Ascending aorta (tissue), 2 donors: ENCODE measurements around the gene CYBA. TPM values are rescaled to one million over a fixed set of nuclear protein-coding genes. Genes with fewer than 3 reads are reported as not detected.

Experiments used
- DNase-seq, 2 donors: peaks; one replicate each; pipeline ENCODE4 v3.0.0-alpha.2; 2019; ENCODE audit warnings: low spot score in 2 of 2
- H3K27ac ChIP-seq, 2 donors: fragments of 200-600 bp; sonication (generic); one replicate each; pipeline ENCODE4 v1.5.1; 2016 to 2017; ENCODE audit warnings: mild to moderate bottlenecking in 1 of 2
- H3K27me3 ChIP-seq: fragments of 200-600 bp; sonication (generic); one replicate; pipeline ENCODE4 v1.5.1; 2017
- H3K36me3 ChIP-seq, 2 donors: fragments of 200-600 bp; sonication (generic); one replicate each; pipeline ENCODE4 v1.5.1; 2016
- H3K4me1 ChIP-seq, 2 donors: fragments of 200-600 bp; sonication (generic); one replicate each; pipeline ENCODE4 v1.5.1; 2016 to 2017; ENCODE audit warnings: mild to moderate bottlenecking in 1 of 2
- H3K4me3 ChIP-seq, 2 donors: fragments of 200-600 bp; sonication (generic); one replicate each; pipeline ENCODE4 v1.5.1; 2016 to 2017; ENCODE audit warnings: mild to moderate bottlenecking in 1 of 2
- H3K9me3 ChIP-seq, 2 donors: fragments of 200-600 bp; sonication (generic); one replicate each; pipeline ENCODE4 v1.5.1; 2016
- CTCF ChIP-seq, 3 experiments: fragments of 200-600 bp in 2 of 3; fragments of 450-650 bp in 1 of 3; sonication (generic) in 2 of 3; IDR thresholded peaks; one replicate each; pipeline ENCODE4 v1.5.1; 2016 to 2019; ENCODE audit warnings: antibody characterized with exemption in 3 of 3, mild to moderate bottlenecking in 1 of 3, moderate library complexity in 1 of 3
- intact Hi-C: fragments of 100-400 bp; cut with DNase I; formaldehyde crosslinking; loops from one replicate; pipeline ENCODE4 v1.15.1; 2023
- total RNA-seq: library from RNA; depleted of rRNA; stranded (reverse); fragments of >200 nt; gene quantifications from one replicate; pipeline ENCODE4 v1.1.0, GENCODE V29; 2016

Gene CYBA
- total RNA-seq, 1 donor from 2014 or later = 361 TPM

DNA sequence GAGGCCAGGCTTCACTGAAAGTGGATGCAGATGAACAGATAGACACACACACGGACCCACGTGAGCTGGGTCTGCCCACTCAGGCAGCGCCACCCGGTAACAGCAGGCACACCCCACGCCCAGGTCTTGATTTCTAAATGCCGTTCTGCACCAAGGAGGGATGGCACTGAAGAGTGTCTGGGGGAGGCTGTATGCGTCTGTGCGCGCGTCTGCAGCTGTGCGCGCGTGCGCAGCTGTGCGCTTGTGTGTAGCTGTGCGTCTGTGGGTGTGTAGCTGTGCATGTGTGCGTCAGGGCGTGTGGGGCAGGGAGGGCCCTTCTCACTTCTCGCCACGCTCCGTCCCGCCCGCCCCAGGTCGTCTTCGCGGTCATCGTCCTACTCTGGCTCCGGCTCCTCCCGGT is 28.0 kb downstream of the CYBA start:
- H3K27ac ChIP-seq = no peak overlapping the region
- intact Hi-C loops = no loop called here
- H3K4me3 ChIP-seq = no peak overlapping the region
- no peaks in the 10 kb centered on the region for H3K4me1 ChIP-seq
- peaks cover 58 to 74% of the 10 kb centered on the region in 2 donors for H3K36me3 ChIP-seq
- H3K27me3 ChIP-seq = no peaks in the 10 kb centered on the region
- no peak for DNase-seq
- no peak for TF ChIP-seq CTCF (IDR thresholded peaks at IDR 0.05)
- H3K9me3 ChIP-seq = no peaks in the 10 kb centered on the region

GRCh38 chr16:88622125-88622524 is 28.7 kb downstream of the CYBA start:
- peaks cover 58 to 69% of the 10 kb centered on the region in 2 donors for H3K36me3 ChIP-seq
- H3K4me3 ChIP-seq = no peak overlapping the region
- no peak for DNase-seq
- intact Hi-C loops = no loop called here
- H3K27ac ChIP-seq = no peak overlapping the region
- H3K27me3 ChIP-seq = no peaks in the 10 kb centered on the region
- H3K9me3 ChIP-seq = no peaks in the 10 kb centered on the region
- H3K4me1 ChIP-seq = no peaks in the 10 kb centered on the region
- no peak for TF ChIP-seq CTCF (IDR thresholded peaks at IDR 0.05)

DNA sequence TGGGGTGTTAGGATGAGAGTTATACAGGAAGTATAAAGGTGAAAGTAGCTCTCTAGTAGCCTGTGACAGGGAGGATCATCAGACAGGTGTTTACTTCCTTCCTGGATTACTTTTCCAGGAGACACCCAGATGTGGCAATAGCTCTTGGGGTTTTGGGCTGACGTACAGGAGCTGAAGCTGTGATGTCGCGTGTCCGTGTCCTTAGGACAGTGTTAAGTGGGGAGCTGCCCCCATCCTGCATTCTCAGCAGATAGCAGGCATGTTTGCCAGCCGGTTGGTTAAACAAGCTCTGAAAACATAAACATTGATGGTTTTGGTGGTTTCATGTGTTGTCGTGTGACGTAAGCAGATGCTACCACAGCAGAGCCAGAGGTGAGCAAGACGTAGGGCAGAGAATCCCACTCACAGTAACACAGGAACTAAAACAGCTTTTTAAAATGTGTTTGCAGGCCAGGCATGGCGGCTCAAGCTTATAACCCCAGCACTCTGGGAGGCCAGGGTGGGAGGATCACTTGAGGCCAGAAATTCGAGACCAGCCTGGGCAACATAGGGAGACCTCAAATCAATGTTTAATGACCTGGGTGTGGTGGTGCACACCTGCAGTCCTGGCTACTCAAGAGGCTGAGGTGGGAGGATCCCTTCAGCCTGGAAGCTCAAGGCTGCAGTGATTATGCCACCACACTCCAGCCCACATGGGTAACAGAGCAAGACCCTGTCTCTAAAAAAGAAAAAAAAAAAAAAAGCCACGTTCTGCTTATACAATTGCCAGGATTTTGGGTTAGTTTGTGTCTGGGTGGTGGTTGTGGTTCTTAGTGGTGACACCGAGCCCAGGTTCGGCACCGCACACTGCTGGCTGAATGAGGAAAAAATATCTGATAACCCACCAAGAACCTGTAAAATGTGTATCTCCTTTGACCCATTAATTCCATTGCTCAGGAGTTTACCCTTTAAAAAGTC is 30.7 kb downstream of the CYBA start:
- intact Hi-C loops = no loop called here

GRCh38 chr16:88618956-88619667 is 31.7 kb downstream of the CYBA start:
- TF ChIP-seq CTCF (IDR thresholded peaks at IDR 0.05) = no peak

More for the DNA sequence above, 30.7 kb downstream of the CYBA start:
- H3K9me3 ChIP-seq = no peaks in the 10 kb centered on the region
- H3K4me3 ChIP-seq = no peak overlapping the region
- no peaks in the 10 kb centered on the region for H3K4me1 ChIP-seq
- H3K27me3 ChIP-seq = no peaks in the 10 kb centered on the region
- H3K27ac ChIP-seq = no peak overlapping the region
- DNase-seq = no peak
- TF ChIP-seq CTCF (IDR thresholded peaks at IDR 0.05) = no peak
- peaks cover 48 to 60% of the 10 kb centered on the region in 2 donors for H3K36me3 ChIP-seq

DNA sequence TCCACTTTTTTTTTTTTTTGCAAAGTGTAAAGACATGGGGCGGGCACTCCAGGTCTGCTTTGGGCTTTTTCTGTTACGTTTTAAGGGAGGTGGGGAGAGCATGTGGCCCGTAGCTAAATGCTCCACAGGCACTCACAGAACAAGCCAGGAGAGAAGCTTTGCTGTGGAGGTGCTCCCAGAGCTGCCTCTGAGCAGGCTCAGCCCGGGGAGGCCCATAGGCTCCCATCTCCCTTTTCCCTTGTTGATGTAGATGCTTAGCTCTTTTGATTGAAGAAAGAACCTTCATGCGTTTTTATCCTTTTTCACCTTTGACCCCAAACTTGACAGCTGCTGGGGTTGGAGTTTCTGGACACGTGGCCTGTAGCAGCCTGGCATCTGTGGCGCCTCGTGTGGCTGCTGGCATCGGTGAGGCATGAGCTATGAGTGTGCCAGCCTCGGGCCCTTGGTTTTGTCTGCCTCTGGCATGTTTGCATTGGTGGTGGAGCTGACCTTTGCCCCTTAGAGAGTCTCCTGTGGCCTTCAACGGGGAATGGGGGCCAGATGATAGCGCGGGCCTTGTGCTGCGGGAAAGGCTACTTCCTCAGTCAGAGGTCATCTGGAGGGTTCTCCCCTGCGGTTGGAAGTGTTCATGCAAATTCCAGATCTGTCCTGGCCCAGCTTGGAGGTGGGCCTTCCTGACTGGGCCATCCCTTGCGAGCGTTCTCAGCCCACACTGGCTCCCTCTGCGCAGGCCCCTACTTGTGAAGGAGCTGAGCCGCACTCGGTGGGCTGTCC is 32.5 kb downstream of the CYBA start:
- H3K4me1 ChIP-seq = no peaks in the 10 kb centered on the region
- no peak for DNase-seq
- no peak overlapping the region for H3K4me3 ChIP-seq
- H3K27ac ChIP-seq = no peak overlapping the region
- H3K9me3 ChIP-seq = no peaks in the 10 kb centered on the region
- no peaks in the 10 kb centered on the region for H3K27me3 ChIP-seq
- TF ChIP-seq CTCF (IDR thresholded peaks at IDR 0.05) = no peak
- intact Hi-C loops = no loop called here
- H3K36me3 ChIP-seq = peaks cover 32 to 42% of the 10 kb centered on the region in 2 donors

More at GRCh38 chr16:88618956-88619667, 31.7 kb downstream of the CYBA start:
- no peak for DNase-seq
- no peaks in the 10 kb centered on the region for H3K4me1 ChIP-seq
- no peak overlapping the region for H3K27ac ChIP-seq
- H3K4me3 ChIP-seq = no peak overlapping the region
- H3K36me3 ChIP-seq = peaks cover 38 to 49% of the 10 kb centered on the region in 2 donors
- H3K9me3 ChIP-seq = no peaks in the 10 kb centered on the region
- H3K27me3 ChIP-seq = no peaks in the 10 kb centered on the region
- intact Hi-C loops = no loop called here
